ENCODE measurements around the gene SNX25. TPM values are rescaled to one million over a fixed set of nuclear protein-coding genes. Genes with fewer than 3 reads are reported as not detected.

SNX25 gene
- total RNA-seq, 2 donors from 2014 or later, result 21.4 to 26.0 TPM

DNA sequence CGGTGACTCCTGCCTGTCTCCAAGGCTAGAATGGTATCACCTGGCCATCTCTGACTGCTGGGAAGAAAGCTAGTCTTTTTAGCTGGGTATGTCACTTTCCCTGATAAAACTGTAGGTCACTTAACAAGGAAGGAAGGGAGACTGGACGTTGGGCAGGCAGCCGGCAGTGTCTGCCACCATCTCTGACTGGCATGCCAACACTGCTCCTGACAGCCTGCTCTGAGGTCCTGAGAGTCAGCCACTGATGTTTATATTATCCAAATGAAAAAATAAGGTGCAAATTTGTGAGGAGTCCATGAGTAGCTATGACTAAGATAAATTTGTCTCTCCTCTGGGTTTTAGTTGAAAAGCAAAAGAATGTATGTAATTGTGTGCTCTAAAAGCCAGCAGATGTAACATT is 77.2 kb downstream of the SNX25 start:
- H3K27ac ChIP-seq (ENCODE audit: low read depth, low read length), result no peak overlapping the region
- peaks cover 30% of the 10 kb centered on the region for H3K36me3 ChIP-seq (ENCODE audit: control insufficient read depth, insufficient read depth, low read length)
- no peak overlapping the region for H3K27ac Mint-ChIP-seq
- no peaks in the 10 kb centered on the region for H3K27me3 ChIP-seq (ENCODE audit: control insufficient read depth, insufficient read depth, low read length, poor library complexity, severe bottlenecking)
- peaks cover 5% of the 10 kb centered on the region for H3K36me3 Mint-ChIP-seq (ENCODE audit: low read depth)
- H3K9ac ChIP-seq (ENCODE audit: extremely low read depth, low read length, poor library complexity, severe bottlenecking), result no peak overlapping the region
- no peak for DNase-seq
- H3K4me1 ChIP-seq (ENCODE audit: control insufficient read depth, insufficient read depth, low read length), result peaks cover 20% of the 10 kb centered on the region
- H3K4me3 ChIP-seq (ENCODE audit: low read length), result no peak overlapping the region
- WGBS, 2 experiments (ENCODE audit: insufficient coverage in 1 of 2, insufficient read length in 1 of 2), result 89 to 100% methylated on average over 1 to 3 of the region's 3 CpGs
- no peak overlapping the region for H3K4me3 Mint-ChIP-seq
- H3K9me3 Mint-ChIP-seq, result no peaks in the 10 kb centered on the region
- H3K27me3 Mint-ChIP-seq (ENCODE audit: insufficient read depth), result no peaks in the 10 kb centered on the region
- no peaks in the 10 kb centered on the region for H3K9me3 ChIP-seq (ENCODE audit: control insufficient read depth, low read length)
- H3K4me1 Mint-ChIP-seq, result peaks cover 46% of the 10 kb centered on the region
- TF ChIP-seq, protein P1, sequence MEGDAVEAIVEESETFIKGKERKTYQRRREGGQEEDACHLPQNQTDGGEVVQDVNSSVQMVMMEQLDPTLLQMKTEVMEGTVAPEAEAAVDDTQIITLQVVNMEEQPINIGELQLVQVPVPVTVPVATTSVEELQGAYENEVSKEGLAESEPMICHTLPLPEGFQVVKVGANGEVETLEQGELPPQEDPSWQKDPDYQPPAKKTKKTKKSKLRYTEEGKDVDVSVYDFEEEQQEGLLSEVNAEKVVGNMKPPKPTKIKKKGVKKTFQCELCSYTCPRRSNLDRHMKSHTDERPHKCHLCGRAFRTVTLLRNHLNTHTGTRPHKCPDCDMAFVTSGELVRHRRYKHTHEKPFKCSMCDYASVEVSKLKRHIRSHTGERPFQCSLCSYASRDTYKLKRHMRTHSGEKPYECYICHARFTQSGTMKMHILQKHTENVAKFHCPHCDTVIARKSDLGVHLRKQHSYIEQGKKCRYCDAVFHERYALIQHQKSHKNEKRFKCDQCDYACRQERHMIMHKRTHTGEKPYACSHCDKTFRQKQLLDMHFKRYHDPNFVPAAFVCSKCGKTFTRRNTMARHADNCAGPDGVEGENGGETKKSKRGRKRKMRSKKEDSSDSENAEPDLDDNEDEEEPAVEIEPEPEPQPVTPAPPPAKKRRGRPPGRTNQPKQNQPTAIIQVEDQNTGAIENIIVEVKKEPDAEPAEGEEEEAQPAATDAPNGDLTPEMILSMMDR (conservative IDR thresholded peaks at IDR 0.05), result no peak

DNA sequence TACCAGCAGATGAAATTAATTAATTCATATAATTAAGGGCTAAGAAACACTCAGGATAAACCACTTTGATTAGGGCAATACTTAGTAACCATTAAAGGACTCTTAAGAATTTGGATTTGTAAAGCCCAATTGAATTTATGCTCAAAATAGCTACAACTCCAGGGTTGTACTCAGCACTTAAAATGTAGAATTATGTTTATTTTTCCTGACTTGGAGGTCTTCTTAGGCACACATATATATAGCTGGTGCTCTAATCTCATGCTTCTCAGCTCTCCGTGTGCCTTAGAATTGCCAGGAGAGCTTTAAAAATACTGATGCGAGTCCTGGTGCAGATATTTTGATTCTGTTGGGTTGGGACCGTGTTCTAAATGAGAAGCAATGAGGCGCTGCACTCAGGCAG is 77.6 kb downstream of the SNX25 start:
- 95 to 100% methylated on average over 3 to 4 of the region's 4 CpGs for WGBS, 2 experiments (ENCODE audit: insufficient coverage in 1 of 2, insufficient read length in 1 of 2)

DNA sequence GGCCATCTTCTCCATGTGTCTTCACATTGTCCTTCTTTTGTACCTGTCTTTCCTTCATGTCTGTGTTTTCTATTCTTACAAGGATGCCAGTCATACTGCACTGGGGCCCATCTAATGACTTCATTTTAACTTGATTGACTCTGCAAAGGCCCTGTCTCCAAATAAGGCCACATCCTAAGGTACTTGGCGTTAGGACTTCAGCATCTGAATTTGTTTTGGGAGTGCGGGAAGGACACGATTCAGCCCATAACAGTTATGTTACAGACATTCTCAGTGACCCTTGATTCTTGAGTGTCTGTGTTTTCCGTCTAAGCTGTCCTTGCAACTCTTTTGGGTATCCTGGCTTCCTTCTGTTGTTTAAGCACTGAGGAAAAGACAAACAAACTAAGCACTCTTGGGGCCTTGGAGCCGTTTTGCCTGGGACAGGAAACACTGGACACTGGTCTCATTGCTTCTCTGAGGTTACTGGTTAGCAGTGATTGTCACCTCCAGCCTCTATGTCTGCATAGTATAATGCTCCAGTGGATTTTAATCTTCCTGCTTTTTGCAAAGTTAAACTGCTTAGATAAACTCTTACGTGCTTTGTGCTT is 80.7 kb downstream of the SNX25 start:
- H3K4me3 ChIP-seq (ENCODE audit: low read length), result no peak overlapping the region
- Mint-ChIP-seq H3K9me3 (peaks cover 12% of the 10 kb centered on the region), H3K4me1 (peaks cover 41% of the 10 kb centered on the region), H3K4me3 (no peak overlapping the region), H3K27me3 (ENCODE audit: insufficient read depth) (no peaks in the 10 kb centered on the region), H3K27ac (no peak overlapping the region), H3K36me3 (ENCODE audit: low read depth) (peaks cover 29% of the 10 kb centered on the region)
- DNase-seq, result no peak
- TF ChIP-seq, protein P1 (conservative IDR thresholded peaks at IDR 0.05), result no peak
- peaks cover 12% of the 10 kb centered on the region for H3K9me3 ChIP-seq (ENCODE audit: control insufficient read depth, low read length)
- no peaks in the 10 kb centered on the region for H3K27me3 ChIP-seq (ENCODE audit: control insufficient read depth, insufficient read depth, low read length, poor library complexity, severe bottlenecking)
- peaks cover 20% of the 10 kb centered on the region for H3K4me1 ChIP-seq (ENCODE audit: control insufficient read depth, insufficient read depth, low read length)
- WGBS, 2 experiments (ENCODE audit: insufficient coverage in 1 of 2, insufficient read length in 1 of 2), result 90 to 92% methylated on average over 5 to 6 of the region's 6 CpGs
- H3K9ac ChIP-seq (ENCODE audit: extremely low read depth, low read length, poor library complexity, severe bottlenecking), result no peak overlapping the region
- peaks cover 60% of the 10 kb centered on the region for H3K36me3 ChIP-seq (ENCODE audit: control insufficient read depth, insufficient read depth, low read length)
- H3K27ac ChIP-seq (ENCODE audit: low read depth, low read length), result no peak overlapping the region

More for the DNA sequence above, 77.6 kb downstream of the SNX25 start:
- Mint-ChIP-seq H3K27me3 (ENCODE audit: insufficient read depth) (no peaks in the 10 kb centered on the region), H3K36me3 (ENCODE audit: low read depth) (peaks cover 9% of the 10 kb centered on the region), H3K4me3 (no peak overlapping the region), H3K4me1 (peaks cover 46% of the 10 kb centered on the region), H3K9me3 (peaks cover under 1% of the 10 kb centered on the region), H3K27ac (no peak overlapping the region)
- Histone ChIP-seq H3K9ac (ENCODE audit: extremely low read depth, low read length, poor library complexity, severe bottlenecking) (no peak overlapping the region), H3K27me3 (ENCODE audit: control insufficient read depth, insufficient read depth, low read length, poor library complexity, severe bottlenecking) (no peaks in the 10 kb centered on the region), H3K4me1 (ENCODE audit: control insufficient read depth, insufficient read depth, low read length) (peaks cover 20% of the 10 kb centered on the region), H3K4me3 (ENCODE audit: low read length) (no peak overlapping the region), H3K36me3 (ENCODE audit: control insufficient read depth, insufficient read depth, low read length) (peaks cover 35% of the 10 kb centered on the region), H3K9me3 (ENCODE audit: control insufficient read depth, low read length) (peaks cover 2% of the 10 kb centered on the region), H3K27ac (ENCODE audit: low read depth, low read length) (no peak overlapping the region)
- DNase-seq, result no peak
- TF ChIP-seq, protein P1 (conservative IDR thresholded peaks at IDR 0.05), result no peak
